ENCODE measurements around the gene RPUSD1. TPM values are rescaled to one million over a fixed set of nuclear protein-coding genes. Genes with fewer than 3 reads are reported as not detected.

RPUSD1 gene
- total RNA-seq, 1 donor from 2014 or later = 36.8 TPM

GRCh38 chr16:818132-818531 is 30.0 kb upstream of the RPUSD1 start:
- no peak overlapping the region for H3K4me3 Mint-ChIP-seq
- H3K36me3 Mint-ChIP-seq (ENCODE audit: low read depth) = no peaks in the 10 kb centered on the region
- no peak for TF ChIP-seq CTCF (conservative IDR thresholded peaks at IDR 0.05)
- peaks cover 13% of the 10 kb centered on the region for H3K4me1 Mint-ChIP-seq
- no peak overlapping the region for H3K27ac Mint-ChIP-seq (ENCODE audit: unreplicated experiment)
- H3K9me3 Mint-ChIP-seq = no peaks in the 10 kb centered on the region
- peaks cover 33% of the 10 kb centered on the region for H3K27me3 Mint-ChIP-seq (ENCODE audit: low read depth)
- no peak for DNase-seq (ENCODE audit: low read depth, low spot score)

GRCh38 chr16:817001-817906 is 29.1 kb upstream of the RPUSD1 start:
- Mint-ChIP-seq H3K4me1 (peaks cover 13% of the 10 kb centered on the region), H3K9me3 (no peaks in the 10 kb centered on the region), H3K36me3 (ENCODE audit: low read depth) (no peaks in the 10 kb centered on the region), H3K27me3 (ENCODE audit: low read depth) (peaks cover 38% of the 10 kb centered on the region), H3K4me3 (no peak overlapping the region), H3K27ac (ENCODE audit: unreplicated experiment) (no peak overlapping the region)
- no peak for DNase-seq (ENCODE audit: low read depth, low spot score)
- TF ChIP-seq CTCF (conservative IDR thresholded peaks at IDR 0.05) = no peak

- H3K4me1 Mint-ChIP-seq = peaks cover 7% of the 10 kb centered on the region
- H3K9me3 Mint-ChIP-seq = no peaks in the 10 kb centered on the region
- peaks cover 43% of the 10 kb centered on the region for H3K27me3 Mint-ChIP-seq (ENCODE audit: low read depth)
- no peak overlapping the region for H3K27ac Mint-ChIP-seq (ENCODE audit: unreplicated experiment)
- H3K4me3 Mint-ChIP-seq = no peak overlapping the region
- no peaks in the 10 kb centered on the region for H3K36me3 Mint-ChIP-seq (ENCODE audit: low read depth)
- no peak for DNase-seq (ENCODE audit: low read depth, low spot score)
- no peak for TF ChIP-seq CTCF (conservative IDR thresholded peaks at IDR 0.05)
These were observed 27.7 kb upstream of the RPUSD1 start for GRCh38 chr16:815861-816260.

GRCh38 chr16:814974-815373 is 26.8 kb upstream of the RPUSD1 start:
- no peaks in the 10 kb centered on the region for H3K9me3 Mint-ChIP-seq
- DNase-seq (ENCODE audit: low read depth, low spot score) = no peak
- no peak for TF ChIP-seq CTCF (conservative IDR thresholded peaks at IDR 0.05)
- H3K27ac Mint-ChIP-seq (ENCODE audit: unreplicated experiment) = no peak overlapping the region
- peaks cover 4% of the 10 kb centered on the region for H3K4me1 Mint-ChIP-seq
- no peaks in the 10 kb centered on the region for H3K36me3 Mint-ChIP-seq (ENCODE audit: low read depth)
- H3K27me3 Mint-ChIP-seq (ENCODE audit: low read depth) = peaks cover 44% of the 10 kb centered on the region
- H3K4me3 Mint-ChIP-seq = no peak overlapping the region

GRCh38 chr16:813916-814412 is 25.8 kb upstream of the RPUSD1 start:
- H3K27me3 Mint-ChIP-seq (ENCODE audit: low read depth) = peaks cover 47% of the 10 kb centered on the region
- no peaks in the 10 kb centered on the region for H3K9me3 Mint-ChIP-seq
- no peak for DNase-seq (ENCODE audit: low read depth, low spot score)
- H3K4me3 Mint-ChIP-seq = no peak overlapping the region
- H3K27ac Mint-ChIP-seq (ENCODE audit: unreplicated experiment) = no peak overlapping the region
- H3K4me1 Mint-ChIP-seq = peaks cover 4% of the 10 kb centered on the region
- H3K36me3 Mint-ChIP-seq (ENCODE audit: low read depth) = no peaks in the 10 kb centered on the region
- peak; percentile 7 for TF ChIP-seq CTCF (conservative IDR thresholded peaks at IDR 0.05)
